GM12892 (cell line): ENCODE results near the gene ABI3BP.

ENCODE experiments used
- POLR2A ChIP-seq: IDR thresholded peaks from 2 replicates; pipeline ENCODE4 v1.6.1; 2011; ENCODE audit warnings: low read depth, low read length, control low read depth
- TAF1 ChIP-seq: IDR thresholded peaks from 2 replicates; pipeline ENCODE4 v1.6.1; 2011; ENCODE audit warnings: low read depth, mild to moderate bottlenecking, control low read depth, low read length, borderline replicate concordance

DNA sequence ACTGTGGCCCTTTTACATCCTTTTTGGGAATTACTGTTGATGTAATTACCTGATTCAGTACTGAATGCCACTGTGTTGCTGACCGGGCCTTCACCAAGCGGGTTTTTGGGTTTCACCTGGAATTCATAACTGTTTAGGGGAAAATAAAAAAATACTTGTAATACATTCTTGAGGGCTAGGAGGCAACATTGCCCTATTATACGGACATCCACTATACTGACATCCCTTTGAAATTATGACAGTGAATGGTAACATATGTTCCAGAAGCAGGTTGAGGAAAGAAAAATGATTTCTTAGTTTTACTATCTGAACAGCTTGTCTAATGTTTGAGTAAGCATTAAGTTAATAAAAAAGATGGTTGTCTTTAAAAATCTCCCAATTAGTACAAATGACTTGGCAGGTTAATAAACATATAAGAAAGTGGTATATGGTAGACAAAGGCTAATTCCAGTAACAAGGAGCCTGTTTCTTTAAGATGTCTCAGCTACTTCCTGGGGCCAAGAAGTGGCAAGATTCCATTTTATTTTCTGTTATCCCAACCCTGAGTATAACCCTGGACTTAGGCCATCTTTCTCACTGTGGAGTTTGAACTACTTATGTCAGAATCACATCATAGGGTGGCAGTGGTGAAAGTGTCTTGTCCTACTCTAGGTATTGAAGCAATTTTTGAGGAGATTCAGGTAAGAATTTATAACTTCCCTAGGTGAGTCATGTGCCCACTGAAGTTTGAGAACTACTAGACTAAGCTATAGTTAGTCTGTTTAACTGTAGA, 238.5 kb downstream of the ABI3BP start:
- TF ChIP-seq TAF1 (no peak), POLR2A (no peak)
